OCI-LY3 (cell line): ENCODE measurements around the gene PANX2.

Source experiments
- CTCF ChIP-seq: fragments of 200-600, 300-600 bp; sonication (generic); IDR thresholded peaks from 2 replicates; pipeline ENCODE4 v1.5.1; 2014; ENCODE audit warnings: antibody characterized with exemption, low read length, low read depth
- EZH2phosphoT487 ChIP-seq: fragments of 200-600 bp; shearing (Covaris generic); IDR thresholded peaks from 2 replicates; pipeline ENCODE4 v1.6.1; 2018; ENCODE audit warnings: antibody characterized with exemption, mixed run types, low read depth

- TF ChIP-seq EZH2phosphoT487, result no peak
- TF ChIP-seq CTCF, result no peak
Observed at GRCh38 chr22:50125029-50125428, 45.5 kb upstream of the PANX2 start.
